GM12878 (cell line): Measurements from ENCODE around the gene SLC25A36. TPM values are rescaled to one million over a fixed set of nuclear protein-coding genes. Genes with fewer than 3 reads are reported as not detected.

ENCODE experiments used
- ATAC-seq: fragments of 200-7000 bp; cut with Tn5 transposase; 3 replicates; pipeline ENCODE4 v1.9.1; 2020; ENCODE audit warnings: mild to moderate bottlenecking, moderate library complexity
- BruUV-seq: library from RNA; stranded (reverse); fragments of 400-500 nt; replicated peaks from 2 replicates; lab custom pipeline; 2021; lab: Mats Ljungman, UMichigan
- CTCF ChIA-PET: fragments of 300-600 bp; sonication (Branson Sonifier 250); formaldehyde crosslinking; extraction: SDS; loops from one replicate; lab custom pipeline; 2021; ENCODE audit warnings: inconsistent platforms; lab: Yijun Ruan, JAX
- POLR2A ChIA-PET: fragments of 350-600 bp; formaldehyde crosslinking; extraction: SDS; loops from one replicate; lab custom pipeline; 2021; ENCODE audit warnings: inconsistent platforms; lab: Charles Lee
- RAD21 ChIA-PET: fragments of 300-600 bp; sonication (Branson Sonifier 250); formaldehyde crosslinking; loops from one replicate; lab custom pipeline; 2023; ENCODE audit warnings: antibody characterized with exemption; ENCODE audit not compliant: unreplicated experiment; lab: Charles Lee
- SMC1A ChIA-PET: fragments of 300-600 bp; sonication (Branson Sonifier 250); formaldehyde crosslinking; loops from one replicate; lab custom pipeline; 2023; ENCODE audit not compliant: unreplicated experiment, uncharacterized antibody; lab: Charles Lee
- DNase-seq: peaks from one replicate; pipeline ENCODE4 v3.0.0-alpha.2; 2011; ENCODE audit warnings: low read depth, low spot score
- FAIRE-seq: peaks from 3 replicates; lab custom pipeline; 2011; peaks lifted over from hg19 to GRCh38; lab: Jason Lieb, UNC
- H2AFZ ChIP-seq: 2 replicates; pipeline ENCODE4 v1.6.0; 2011; ENCODE audit warnings: low read depth, low read length, control low read depth; ENCODE audit not compliant: control insufficient read depth
- H3K27ac ChIP-seq: 2 replicates; pipeline ENCODE4 v1.5.1; 2011; ENCODE audit warnings: control low read depth; ENCODE audit not compliant: control insufficient read depth, insufficient read depth
- H3K27me3 ChIP-seq, 2 experiments: replicated peaks in 1 of 2; 2 replicates each; pipeline versions ENCODE4 v1.6.0 to v1.6.1; 2011; ENCODE audit warnings: low read length in 1 of 2; ENCODE audit not compliant: control insufficient read depth in 2 of 2, insufficient read depth in 2 of 2
- H3K36me3 ChIP-seq, 2 experiments: 2 replicates each; pipeline ENCODE4 v1.5.1; 2011; ENCODE audit warnings: low read length in 1 of 2; ENCODE audit not compliant: control insufficient read depth in 2 of 2, insufficient read depth in 2 of 2
- H3K4me1 ChIP-seq: 2 replicates; pipeline ENCODE4 v1.6.1; 2011; ENCODE audit warnings: mild to moderate bottlenecking, low read length, moderate library complexity, mixed read lengths; ENCODE audit not compliant: control insufficient read depth, insufficient read depth
- H3K4me2 ChIP-seq: 2 replicates; pipeline ENCODE4 v1.6.0; 2011; ENCODE audit warnings: control low read depth; ENCODE audit not compliant: control insufficient read depth, insufficient read depth
- H3K4me3 ChIP-seq: fragments of 200-600 bp; sonication (generic); 2 replicates; pipeline ENCODE4 v1.5.1; 2016
- H3K79me2 ChIP-seq: 2 replicates; pipeline ENCODE4 v1.6.0; 2011; ENCODE audit warnings: low read length; ENCODE audit not compliant: control insufficient read depth, insufficient read depth
- H3K9ac ChIP-seq: 2 replicates; pipeline ENCODE4 v1.8.0; 2011; ENCODE audit warnings: low read length, control low read depth, mixed read lengths; ENCODE audit not compliant: control insufficient read depth, insufficient read depth
- H3K9me3 ChIP-seq: replicated peaks from 3 replicates; pipeline ENCODE4 v1.5.1; 2011; ENCODE audit warnings: mild to moderate bottlenecking, low read length; ENCODE audit not compliant: control insufficient read depth, insufficient read depth
- H4K20me1 ChIP-seq: 2 replicates; pipeline ENCODE4 v1.6.0; 2011; ENCODE audit not compliant: control insufficient read depth, insufficient read depth
- ASH2L ChIP-seq: fragments of 300-600, 200-600 bp; sonication (generic); IDR thresholded peaks from 2 replicates; pipeline ENCODE4 v1.6.1; 2017; ENCODE audit warnings: low read depth, mild to moderate bottlenecking, borderline replicate concordance
- CEBPB ChIP-seq, 2 experiments: fragments of 150-350 bp in 1 of 2; IDR thresholded peaks; 2 replicates each; pipeline ENCODE4 v1.6.1; 2012 to 2014; ENCODE audit warnings: low read depth in 2 of 2, low read length in 2 of 2, borderline replicate concordance in 1 of 2, inconsistent platforms in 1 of 2
- CTCF ChIP-seq, 3 experiments: IDR thresholded peaks in 2 of 3; conservative IDR thresholded peaks in 1 of 3; 2 replicates each; pipeline ENCODE4 v1.5.1; 2011; ENCODE audit warnings: low read depth in 3 of 3, low read length in 3 of 3, mild to moderate bottlenecking in 3 of 3, control low read depth in 2 of 3, moderate library complexity in 2 of 3, inconsistent platforms in 1 of 3, mixed read lengths in 1 of 3; ENCODE audit not compliant: control insufficient read depth in 2 of 3, insufficient read depth in 1 of 3; ENCODE audit errors: extremely low read depth in 1 of 3
- IKZF1 ChIP-seq: fragments of 450-650 bp; conservative IDR thresholded peaks from 2 replicates; pipeline ENCODE4 v1.6.1; 2017; ENCODE audit warnings: antibody characterized with exemption, mild to moderate bottlenecking
- MXI1 ChIP-seq: fragments of 150-350 bp; IDR thresholded peaks from 2 replicates; pipeline ENCODE4 v1.6.1; 2011; ENCODE audit warnings: low read depth, mild to moderate bottlenecking, inconsistent platforms, low read length, improper control_type of control experiment
- RAD21 ChIP-seq: IDR thresholded peaks from 2 replicates; pipeline ENCODE4 v1.6.1; 2011; ENCODE audit warnings: mild to moderate bottlenecking, low read depth, low read length, moderate library complexity; ENCODE audit not compliant: insufficient read depth
- SMC3 ChIP-seq: IDR thresholded peaks from 2 replicates; pipeline ENCODE4 v1.6.1; 2011; ENCODE audit warnings: low read length, improper control_type of control experiment, borderline replicate concordance
- WGBS: methylation state at CpG from one replicate; pipeline ENCODE4 v1.1.6; 2016; ENCODE audit warnings: low lambda C conversion rate; ENCODE audit not compliant: insufficient replicate concordance, insufficient coverage; ENCODE audit errors: missing lambda C conversion rate; 5-methylcytosine and 5-hydroxymethylcytosine counted together
- in situ Hi-C: fragments of 300-500 bp; cut with MboI; formaldehyde crosslinking; loops from 9 replicates; pipeline ENCODE4 v1.14.3; 2018; ENCODE audit warnings: mixed read lengths
- intact Hi-C: fragments of 100-400 bp; cut with micrococcal nuclease; formaldehyde crosslinking; loops from one replicate; pipeline ENCODE4 v1.14.2; 2022; ENCODE audit not compliant: unreplicated experiment
- polyA plus RNA-seq, 11 experiments: library from polyadenylated mRNA; depleted of rRNA in 4 of 11; unstranded in 6 of 11; stranded (reverse) in 5 of 11; fragments of >200 nt; fragmentation: Nextera tagmentation in 4 of 11; fragmentation: Illumina TruSeq in 1 of 11; extraction: Ambion mirVana in 4 of 11; extraction: Trizol in 1 of 11; gene quantifications; 1 replicate in 1 of 11; 2 replicates in 10 of 11; pipeline versions ENCODE4 v1.2.1 to v1.2.3, GENCODE V29; 2011 to 2016; ENCODE audit warnings: inconsistent platforms in 2 of 11, missing spikeins in 2 of 11, low read depth in 1 of 11
- total RNA-seq, 4 experiments: library from RNA; depleted of rRNA in 3 of 4; stranded (reverse); fragments of >200 nt in 3 of 4; fragmentation: Illumina TruSeq in 1 of 4; extraction: Trizol in 1 of 4; gene quantifications; 2 replicates each; pipeline versions ENCODE4 v1.2.1 to v1.2.3, GENCODE V29; 2013 to 2021

Gene SLC25A36
- total and polyA plus RNA-seq, 10 of the 15 experiments (the other 5 are each of a cell fraction or from before 2014, with no cell fraction given): 13.0 to 183 (median 47.7) TPM

GRCh38 chr3:140896997-140897396 lies 44.6 kb upstream of the SLC25A36 start (continued):
- TF ChIP-seq IKZF1: no peak

GRCh38 chr3:140898340-140899180 lies 43.1 kb upstream of the SLC25A36 start:
- in situ Hi-C loops: loop anchor here (5.0 kb wide), 2 partner anchors 209 to 294 kb away; no protein-coding TSS in a partner anchor
- ChIA-PET SMC1A (interaction anchor here (0.8 to 1.8 kb wide), 9 partner anchors 16 to 293 kb away, joined by 3 to 12 read pairs (median 3); no protein-coding TSS in a partner anchor), RAD21 (interaction anchor here (0.7 to 1.4 kb wide), 4 partner anchors 27 to 76 kb away, joined by 3 to 4 read pairs (median 4); no protein-coding TSS in a partner anchor), CTCF (interaction anchor here (0.8 to 3.6 kb wide), 21 partner anchors 8 to 296 kb away, joined by 3 to 30 read pairs (median 4); no protein-coding TSS in a partner anchor), POLR2A (no interaction called here)
- Histone ChIP-seq H3K36me3 (no peaks in the 10 kb centered on the region), H3K79me2 (no peaks in the 10 kb centered on the region), H3K4me3 (no peak overlapping the region), H3K27ac (no peak overlapping the region), H3K9me3 (no peaks in the 10 kb centered on the region), H4K20me1 (no peaks in the 10 kb centered on the region), H3K4me1 (no peaks in the 10 kb centered on the region), H3K4me2 (no peak overlapping the region), H3K27me3 (no peaks in the 10 kb centered on the region), H3K9ac (no peak overlapping the region), H2AFZ (no peak overlapping the region)
- ATAC-seq (peak; percentile 86), DNase-seq (peak; percentile 7), FAIRE-seq (peak; percentile 75)
- WGBS: 10% methylated on average over 3 of the region's 3 CpGs
- TF ChIP-seq SMC3 (peak; percentile 55; the same call in 1 of the 2 replicates), CTCF (IDR thresholded peaks at IDR 0.05 in 2 of 3, conservative IDR thresholded peaks at IDR 0.05 in 1 of 3; ENCODE audit: control insufficient read depth in 2 of 3, extremely low read depth in 1 of 3, insufficient read depth in 1 of 3, low read depth in 3 of 3, low read length in 3 of 3) (peak; percentile 54 to 60 (median 56)), MXI1 (no peak), CEBPB (IDR thresholded peaks at IDR 0.05; ENCODE audit: borderline replicate concordance in 1 of 2, low read depth in 2 of 2, low read length in 2 of 2) (no peak), ASH2L (no peak), RAD21 (peak; percentile 80)
- intact Hi-C loops: loop anchor here (1.0 to 5.0 kb wide), 3 partner anchors 74 to 294 kb away; no protein-coding TSS in a partner anchor
- BruUV-seq: no TSS peak
